Measurements from ENCODE around the gene TM4SF4. TPM values are rescaled to one million over a fixed set of nuclear protein-coding genes. Genes with fewer than 3 reads are reported as not detected.

Gene TM4SF4
- total and polyA plus RNA-seq, 2 experiments from 2014 or later = not detected

DNA sequence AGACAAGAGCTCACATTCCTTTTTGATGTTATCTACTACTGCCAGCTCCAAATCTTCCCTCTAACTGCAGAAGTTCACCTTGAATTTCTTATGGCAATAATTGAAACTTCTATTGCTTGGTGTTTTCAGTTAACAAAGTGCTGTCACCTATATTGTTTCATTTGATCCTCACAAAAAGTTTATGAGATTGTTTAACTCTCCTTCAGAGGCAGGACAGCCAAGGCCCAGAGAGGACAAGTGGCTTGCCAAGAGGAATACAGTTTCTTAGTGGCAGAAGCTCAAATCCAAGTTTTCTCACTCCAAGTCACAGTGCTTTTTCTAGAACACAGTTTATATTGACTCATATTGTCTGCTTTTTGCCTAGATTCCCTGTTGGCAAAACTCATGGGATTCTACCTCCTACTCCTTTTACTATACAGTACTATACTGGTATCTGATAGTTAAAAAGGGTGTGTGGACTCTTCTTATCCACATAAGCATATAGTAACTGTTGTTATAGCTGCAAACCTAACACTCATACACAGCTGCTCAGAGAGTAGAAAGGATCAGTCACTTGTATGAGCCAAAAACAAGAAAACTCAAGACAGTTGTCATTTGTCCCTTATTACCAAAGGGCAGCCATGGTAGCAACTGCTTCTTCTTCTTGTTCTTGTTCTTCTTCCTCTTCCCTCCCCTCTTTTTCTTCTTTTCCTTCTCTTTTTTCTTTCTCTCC lies 15.9 kb downstream of the TM4SF4 start (continued):
- TF ChIP-seq, protein P1, sequence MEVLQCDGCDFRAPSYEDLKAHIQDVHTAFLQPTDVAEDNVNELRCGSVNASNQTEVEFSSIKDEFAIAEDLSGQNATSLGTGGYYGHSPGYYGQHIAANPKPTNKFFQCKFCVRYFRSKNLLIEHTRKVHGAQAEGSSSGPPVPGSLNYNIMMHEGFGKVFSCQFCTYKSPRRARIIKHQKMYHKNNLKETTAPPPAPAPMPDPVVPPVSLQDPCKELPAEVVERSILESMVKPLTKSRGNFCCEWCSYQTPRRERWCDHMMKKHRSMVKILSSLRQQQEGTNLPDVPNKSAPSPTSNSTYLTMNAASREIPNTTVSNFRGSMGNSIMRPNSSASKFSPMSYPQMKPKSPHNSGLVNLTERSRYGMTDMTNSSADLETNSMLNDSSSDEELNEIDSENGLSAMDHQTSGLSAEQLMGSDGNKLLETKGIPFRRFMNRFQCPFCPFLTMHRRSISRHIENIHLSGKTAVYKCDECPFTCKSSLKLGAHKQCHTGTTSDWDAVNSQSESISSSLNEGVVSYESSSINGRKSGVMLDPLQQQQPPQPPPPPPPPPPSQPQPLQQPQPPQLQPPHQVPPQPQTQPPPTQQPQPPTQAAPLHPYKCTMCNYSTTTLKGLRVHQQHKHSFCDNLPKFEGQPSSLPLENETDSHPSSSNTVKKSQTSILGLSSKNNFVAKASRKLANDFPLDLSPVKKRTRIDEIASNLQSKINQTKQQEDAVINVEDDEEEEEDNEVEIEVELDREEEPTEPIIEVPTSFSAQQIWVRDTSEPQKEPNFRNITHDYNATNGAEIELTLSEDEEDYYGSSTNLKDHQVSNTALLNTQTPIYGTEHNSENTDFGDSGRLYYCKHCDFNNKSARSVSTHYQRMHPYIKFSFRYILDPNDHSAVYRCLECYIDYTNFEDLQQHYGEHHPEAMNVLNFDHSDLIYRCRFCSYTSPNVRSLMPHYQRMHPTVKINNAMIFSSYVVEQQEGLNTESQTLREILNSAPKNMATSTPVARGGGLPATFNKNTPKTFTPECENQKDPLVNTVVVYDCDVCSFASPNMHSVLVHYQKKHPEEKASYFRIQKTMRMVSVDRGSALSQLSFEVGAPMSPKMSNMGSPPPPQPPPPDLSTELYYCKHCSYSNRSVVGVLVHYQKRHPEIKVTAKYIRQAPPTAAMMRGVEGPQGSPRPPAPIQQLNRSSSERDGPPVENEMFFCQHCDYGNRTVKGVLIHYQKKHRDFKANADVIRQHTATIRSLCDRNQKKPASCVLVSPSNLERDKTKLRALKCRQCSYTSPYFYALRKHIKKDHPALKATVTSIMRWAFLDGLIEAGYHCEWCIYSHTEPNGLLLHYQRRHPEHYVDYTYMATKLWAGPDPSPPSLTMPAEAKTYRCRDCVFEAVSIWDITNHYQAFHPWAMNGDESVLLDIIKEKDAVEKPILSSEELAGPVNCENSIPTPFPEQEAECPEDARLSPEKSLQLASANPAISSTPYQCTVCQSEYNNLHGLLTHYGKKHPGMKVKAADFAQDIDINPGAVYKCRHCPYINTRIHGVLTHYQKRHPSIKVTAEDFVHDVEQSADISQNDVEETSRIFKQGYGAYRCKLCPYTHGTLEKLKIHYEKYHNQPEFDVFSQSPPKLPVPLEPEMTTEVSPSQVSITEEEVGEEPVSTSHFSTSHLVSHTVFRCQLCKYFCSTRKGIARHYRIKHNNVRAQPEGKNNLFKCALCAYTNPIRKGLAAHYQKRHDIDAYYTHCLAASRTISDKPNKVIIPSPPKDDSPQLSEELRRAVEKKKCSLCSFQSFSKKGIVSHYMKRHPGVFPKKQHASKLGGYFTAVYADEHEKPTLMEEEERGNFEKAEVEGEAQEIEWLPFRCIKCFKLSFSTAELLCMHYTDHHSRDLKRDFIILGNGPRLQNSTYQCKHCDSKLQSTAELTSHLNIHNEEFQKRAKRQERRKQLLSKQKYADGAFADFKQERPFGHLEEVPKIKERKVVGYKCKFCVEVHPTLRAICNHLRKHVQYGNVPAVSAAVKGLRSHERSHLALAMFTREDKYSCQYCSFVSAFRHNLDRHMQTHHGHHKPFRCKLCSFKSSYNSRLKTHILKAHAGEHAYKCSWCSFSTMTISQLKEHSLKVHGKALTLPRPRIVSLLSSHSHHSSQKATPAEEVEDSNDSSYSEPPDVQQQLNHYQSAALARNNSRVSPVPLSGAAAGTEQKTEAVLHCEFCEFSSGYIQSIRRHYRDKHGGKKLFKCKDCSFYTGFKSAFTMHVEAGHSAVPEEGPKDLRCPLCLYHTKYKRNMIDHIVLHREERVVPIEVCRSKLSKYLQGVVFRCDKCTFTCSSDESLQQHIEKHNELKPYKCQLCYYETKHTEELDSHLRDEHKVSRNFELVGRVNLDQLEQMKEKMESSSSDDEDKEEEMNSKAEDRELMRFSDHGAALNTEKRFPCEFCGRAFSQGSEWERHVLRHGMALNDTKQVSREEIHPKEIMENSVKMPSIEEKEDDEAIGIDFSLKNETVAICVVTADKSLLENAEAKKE (CRISPR knock-in tag; IDR thresholded peaks at IDR 0.05) = no peak
- TF ChIP-seq STAT1 (IDR thresholded peaks at IDR 0.05; ENCODE audit: unreplicated experiment) = no peak
- no peak for TF ChIP-seq EZH2 (IDR thresholded peaks at IDR 0.05; ENCODE audit: low read depth, unreplicated experiment)
- TF ChIP-seq JUNB (IDR thresholded peaks at IDR 0.05; ENCODE audit: unreplicated experiment) = no peak
- TF ChIP-seq ZNF331 (CRISPR knock-in tag; IDR thresholded peaks at IDR 0.05; ENCODE audit: low read depth) = no peak
- TF ChIP-seq, protein P2, sequence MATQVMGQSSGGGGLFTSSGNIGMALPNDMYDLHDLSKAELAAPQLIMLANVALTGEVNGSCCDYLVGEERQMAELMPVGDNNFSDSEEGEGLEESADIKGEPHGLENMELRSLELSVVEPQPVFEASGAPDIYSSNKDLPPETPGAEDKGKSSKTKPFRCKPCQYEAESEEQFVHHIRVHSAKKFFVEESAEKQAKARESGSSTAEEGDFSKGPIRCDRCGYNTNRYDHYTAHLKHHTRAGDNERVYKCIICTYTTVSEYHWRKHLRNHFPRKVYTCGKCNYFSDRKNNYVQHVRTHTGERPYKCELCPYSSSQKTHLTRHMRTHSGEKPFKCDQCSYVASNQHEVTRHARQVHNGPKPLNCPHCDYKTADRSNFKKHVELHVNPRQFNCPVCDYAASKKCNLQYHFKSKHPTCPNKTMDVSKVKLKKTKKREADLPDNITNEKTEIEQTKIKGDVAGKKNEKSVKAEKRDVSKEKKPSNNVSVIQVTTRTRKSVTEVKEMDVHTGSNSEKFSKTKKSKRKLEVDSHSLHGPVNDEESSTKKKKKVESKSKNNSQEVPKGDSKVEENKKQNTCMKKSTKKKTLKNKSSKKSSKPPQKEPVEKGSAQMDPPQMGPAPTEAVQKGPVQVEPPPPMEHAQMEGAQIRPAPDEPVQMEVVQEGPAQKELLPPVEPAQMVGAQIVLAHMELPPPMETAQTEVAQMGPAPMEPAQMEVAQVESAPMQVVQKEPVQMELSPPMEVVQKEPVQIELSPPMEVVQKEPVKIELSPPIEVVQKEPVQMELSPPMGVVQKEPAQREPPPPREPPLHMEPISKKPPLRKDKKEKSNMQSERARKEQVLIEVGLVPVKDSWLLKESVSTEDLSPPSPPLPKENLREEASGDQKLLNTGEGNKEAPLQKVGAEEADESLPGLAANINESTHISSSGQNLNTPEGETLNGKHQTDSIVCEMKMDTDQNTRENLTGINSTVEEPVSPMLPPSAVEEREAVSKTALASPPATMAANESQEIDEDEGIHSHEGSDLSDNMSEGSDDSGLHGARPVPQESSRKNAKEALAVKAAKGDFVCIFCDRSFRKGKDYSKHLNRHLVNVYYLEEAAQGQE (IDR thresholded peaks at IDR 0.05; ENCODE audit: unreplicated experiment) = no peak
- no peak for TF ChIP-seq NANOG (IDR thresholded peaks at IDR 0.05; ENCODE audit: borderline replicate concordance)

All from GM23338 (cell line).